WTC11 (cell line): Measurements from ENCODE around the gene MTF1. TPM values are rescaled to one million over a fixed set of nuclear protein-coding genes. Genes with fewer than 3 reads are reported as not detected.

Source experiments
- AFF4 ChIP-seq: sonication (generic); formaldehyde crosslinking; IDR thresholded peaks from 2 replicates; pipeline ENCODE4 v1.8.1; 2023; ENCODE audit warnings: mild to moderate bottlenecking, missing genetic modification reagents, borderline replicate concordance
- ARID4B ChIP-seq: sonication (generic); formaldehyde crosslinking; IDR thresholded peaks from 2 replicates; pipeline ENCODE4 v1.8.0; 2023; ENCODE audit warnings: missing genetic modification reagents, mild to moderate bottlenecking, borderline replicate concordance
- ATF1 ChIP-seq: sonication (generic); formaldehyde crosslinking; IDR thresholded peaks from 2 replicates; pipeline ENCODE4 v1.8.1; 2023; ENCODE audit warnings: mild to moderate bottlenecking, moderate library complexity, missing genetic modification reagents
- ATF2 ChIP-seq: sonication (generic); formaldehyde crosslinking; IDR thresholded peaks from 2 replicates; pipeline ENCODE4 v1.8.1; 2022; ENCODE audit warnings: low read depth, missing genetic modification reagents, borderline replicate concordance
- ATF3 ChIP-seq: sonication (generic); formaldehyde crosslinking; conservative IDR thresholded peaks from 2 replicates; pipeline ENCODE4 v1.8.1; 2022; ENCODE audit warnings: mild to moderate bottlenecking, missing genetic modification reagents
- CBFB ChIP-seq: sonication (generic); formaldehyde crosslinking; IDR thresholded peaks from 2 replicates; pipeline ENCODE4 v1.8.1; 2022; ENCODE audit warnings: mild to moderate bottlenecking, low read depth, missing genetic modification reagents
- E2F1 ChIP-seq: sonication (generic); formaldehyde crosslinking; IDR thresholded peaks from 2 replicates; pipeline ENCODE4 v1.8.0; 2022; ENCODE audit warnings: mild to moderate bottlenecking, missing genetic modification reagents
- FOXJ3 ChIP-seq: sonication (generic); formaldehyde crosslinking; IDR thresholded peaks from 2 replicates; pipeline ENCODE4 v1.9.0; 2021; ENCODE audit warnings: missing genetic modification reagents, mild to moderate bottlenecking, borderline replicate concordance
- HMGA2 ChIP-seq: fragments of 250-450 bp; sonication (Bioruptor Pico); IDR thresholded peaks from 2 replicates; pipeline ENCODE4 v1.4.0; 2021; ENCODE audit warnings: mild to moderate bottlenecking, moderate library complexity
- HMGXB4 ChIP-seq: sonication (generic); formaldehyde crosslinking; IDR thresholded peaks from 2 replicates; pipeline ENCODE4 v1.8.1; 2023; ENCODE audit warnings: mild to moderate bottlenecking, moderate library complexity, missing genetic modification reagents
- MAX ChIP-seq: sonication (generic); formaldehyde crosslinking; IDR thresholded peaks from 2 replicates; pipeline ENCODE4 v1.8.0; 2022; ENCODE audit warnings: mild to moderate bottlenecking, missing genetic modification reagents
- MLX ChIP-seq: sonication (generic); formaldehyde crosslinking; IDR thresholded peaks from 2 replicates; pipeline ENCODE4 v1.8.1; 2023; ENCODE audit warnings: mild to moderate bottlenecking, missing genetic modification reagents, moderate library complexity
- NFE2L1 ChIP-seq: sonication (generic); formaldehyde crosslinking; IDR thresholded peaks from 2 replicates; pipeline ENCODE4 v1.8.1; 2023; ENCODE audit warnings: missing genetic modification reagents
- OVOL2 ChIP-seq: fragments of 250-450 bp; sonication (Bioruptor Pico); IDR thresholded peaks from 2 replicates; pipeline ENCODE4 v1.9.0; 2021; ENCODE audit warnings: mild to moderate bottlenecking, borderline replicate concordance
- PRRX2 ChIP-seq: fragments of 250-450 bp; sonication (Bioruptor Pico); IDR thresholded peaks from 2 replicates; pipeline ENCODE4 v1.8.0; 2021; ENCODE audit warnings: mild to moderate bottlenecking
- RORB ChIP-seq: fragments of 250-450 bp; sonication (Bioruptor Pico); IDR thresholded peaks from 2 replicates; pipeline ENCODE4 v1.9.0; 2021; ENCODE audit warnings: mild to moderate bottlenecking
- SMAD4 ChIP-seq: sonication (generic); formaldehyde crosslinking; IDR thresholded peaks from 2 replicates; pipeline ENCODE4 v1.8.0; 2022; ENCODE audit warnings: mild to moderate bottlenecking, missing genetic modification reagents
- TCF7 ChIP-seq: sonication (generic); formaldehyde crosslinking; IDR thresholded peaks from 2 replicates; pipeline ENCODE4 v1.8.0; 2022; ENCODE audit warnings: mild to moderate bottlenecking, low read depth, missing genetic modification reagents, moderate library complexity
- TP53 ChIP-seq: sonication (generic); formaldehyde crosslinking; IDR thresholded peaks from 2 replicates; pipeline ENCODE4 v1.8.1; 2023; ENCODE audit warnings: mild to moderate bottlenecking, missing genetic modification reagents
- USF2 ChIP-seq: sonication (generic); formaldehyde crosslinking; IDR thresholded peaks from 2 replicates; pipeline ENCODE4 v1.8.1; 2023; ENCODE audit warnings: mild to moderate bottlenecking, missing genetic modification reagents, moderate library complexity
- ZNF396 ChIP-seq: fragments of 250-450 bp; sonication (Bioruptor Pico); IDR thresholded peaks from 2 replicates; pipeline ENCODE4 v1.8.0; 2021; ENCODE audit warnings: mild to moderate bottlenecking, moderate library complexity, borderline replicate concordance
- ZNF416 ChIP-seq: fragments of 250-450 bp; sonication (Bioruptor Pico); IDR thresholded peaks from 2 replicates; pipeline ENCODE4 v1.9.0; 2021; ENCODE audit warnings: mild to moderate bottlenecking, inconsistent platforms
- ZNF423 ChIP-seq: fragments of 250-450 bp; sonication (Bioruptor Pico); IDR thresholded peaks from 2 replicates; pipeline ENCODE4 v2.1.2; 2022; ENCODE audit warnings: mild to moderate bottlenecking, moderate library complexity
- ZNF671 ChIP-seq: fragments of 250-450 bp; sonication (Bioruptor Pico); IDR thresholded peaks from 2 replicates; pipeline ENCODE4 v1.8.0; 2021; ENCODE audit warnings: mild to moderate bottlenecking
- total RNA-seq: library from RNA; stranded (reverse); gene quantifications from 3 replicates; pipeline ENCODE4 v1.2.3, GENCODE V29; 2021

The MTF1 gene
- total RNA-seq, 1 experiment from 2014 or later: 12.2 TPM

GRCh38 chr1:37795340-37796125 is 63.9 kb downstream of the MTF1 start (continued):
- peak; percentile 99 for TF ChIP-seq ARID4B (CRISPR knock-in tag)
- TF ChIP-seq MAX: peak; percentile 91
- TF ChIP-seq ATF3 (CRISPR knock-in tag): no peak
- TF ChIP-seq HMGA2 (CRISPR knock-in tag): no peak
- TF ChIP-seq HMGXB4 (CRISPR knock-in tag): peak; percentile 65; the same call in 1 of the 2 replicates
- peak; percentile 43; the same call in 1 of the 2 replicates for TF ChIP-seq TP53 (CRISPR knock-in tag)
- no peak for TF ChIP-seq FOXJ3 (CRISPR knock-in tag)
- 0 out of 2 replicates have a peak, but pooled peaks have one; percentile 27 for TF ChIP-seq ZNF423
- peak; percentile 89; the same call in 1 of the 2 replicates for TF ChIP-seq TCF7
- no peak for TF ChIP-seq CBFB (CRISPR knock-in tag)
- TF ChIP-seq OVOL2 (CRISPR knock-in tag): no peak
- TF ChIP-seq ATF2 (CRISPR knock-in tag): peak; percentile 43; the same call in 1 of the 2 replicates
- TF ChIP-seq ZNF416 (CRISPR knock-in tag): no peak
- peak; percentile 93 for TF ChIP-seq NFE2L1 (CRISPR knock-in tag)
- TF ChIP-seq PRRX2 (CRISPR knock-in tag): no peak
- TF ChIP-seq RORB: no peak
- TF ChIP-seq AFF4 (CRISPR knock-in tag): no peak
- TF ChIP-seq MLX (CRISPR knock-in tag): no peak; the same call in 1 of the 2 replicates
- no peak; the same call in 1 of the 2 replicates for TF ChIP-seq USF2 (CRISPR knock-in tag)
- TF ChIP-seq E2F1 (CRISPR knock-in tag): peak; percentile 82; the same call in 1 of the 2 replicates
- TF ChIP-seq ZNF396 (CRISPR knock-in tag): no peak
- no peak for TF ChIP-seq ZNF671 (CRISPR knock-in tag)
- no peak for TF ChIP-seq ATF1 (CRISPR knock-in tag)
- peak; percentile 95 for TF ChIP-seq SMAD4 (CRISPR knock-in tag)
